GM23338 (cell line): ENCODE measurements around the gene EPSTI1. TPM values are rescaled to one million over a fixed set of nuclear protein-coding genes. Genes with fewer than 3 reads are reported as not detected.
"Not testable (repeated sequence)": the region's sequence is repeated elsewhere in the genome, so short reads cannot be mapped to it uniquely, and the experiment has no call there.

Experiments
- ATAC-seq: fragments of 200-7000 bp; cut with Tn5 transposase; 3 replicates; pipeline ENCODE4 v1.9.1; 2020
- DNase-seq: peaks from one replicate; pipeline ENCODE4 v3.0.0-alpha.2; 2015; ENCODE audit warnings: low spot score
- H2AFZ ChIP-seq: fragments of 200-600 bp; sonication (generic); 2 replicates; pipeline ENCODE4 v1.8.0; 2016; ENCODE audit warnings: antibody characterized with exemption, mild to moderate bottlenecking, moderate library complexity
- H3F3A ChIP-seq: fragments of 200-600 bp; sonication (generic); replicated peaks from 2 replicates; pipeline ENCODE4 v1.8.0; 2017; ENCODE audit warnings: antibody characterized with exemption, mixed run types, low read depth
- H3K27ac ChIP-seq: fragments of 200-600 bp; sonication (generic); 2 replicates; pipeline ENCODE4 v1.6.1; 2016; ENCODE audit warnings: low read depth
- H3K27me3 ChIP-seq: fragments of 200-600 bp; sonication (generic); 2 replicates; pipeline ENCODE4 v1.8.0; 2016; ENCODE audit warnings: mild to moderate bottlenecking, mixed run types, moderate library complexity; ENCODE audit not compliant: insufficient read depth
- H3K36me3 ChIP-seq: fragments of 200-600 bp; sonication (generic); 2 replicates; pipeline ENCODE4 v1.8.0; 2016; ENCODE audit warnings: mild to moderate bottlenecking; ENCODE audit not compliant: insufficient read depth
- H3K4me1 ChIP-seq: fragments of 200-600 bp; sonication (generic); 2 replicates; pipeline ENCODE4 v1.8.0; 2016; ENCODE audit warnings: mild to moderate bottlenecking, moderate library complexity; ENCODE audit not compliant: insufficient read depth
- H3K4me2 ChIP-seq: fragments of 200-600 bp; sonication (generic); 2 replicates; pipeline ENCODE4 v1.7.1; 2017; ENCODE audit warnings: mixed run types
- H3K4me3 ChIP-seq: fragments of 200-600 bp; sonication (generic); 2 replicates; pipeline ENCODE4 v1.6.1; 2016; ENCODE audit warnings: mixed run types
- H3K79me2 ChIP-seq: fragments of 200-600 bp; sonication (generic); replicated peaks from 2 replicates; pipeline ENCODE4 v1.8.0; 2017; ENCODE audit warnings: mild to moderate bottlenecking; ENCODE audit not compliant: insufficient read depth
- H3K9me2 ChIP-seq: fragments of 200-600 bp; sonication (generic); 2 replicates; pipeline ENCODE4 v1.8.0; 2017; ENCODE audit not compliant: insufficient read depth
- H4K20me1 ChIP-seq: fragments of 200-600 bp; sonication (generic); replicated peaks from 2 replicates; pipeline ENCODE4 v1.8.0; 2017; ENCODE audit warnings: mild to moderate bottlenecking; ENCODE audit not compliant: insufficient read depth
- H3K27ac Mint-ChIP-seq: 2 replicates; pipeline ENCODE4 v1.8.0; 2020; ENCODE audit warnings: inconsistent platforms, mild to moderate bottlenecking, moderate library complexity, mixed read lengths
- H3K27me3 Mint-ChIP-seq: 3 replicates; pipeline ENCODE4 v1.8.0; 2022; ENCODE audit warnings: low read depth, mild to moderate bottlenecking, moderate library complexity, mixed read lengths, inconsistent platforms; ENCODE audit not compliant: insufficient read depth, poor library complexity
- H3K36me3 Mint-ChIP-seq: 3 replicates; pipeline ENCODE4 v1.8.0; 2021; ENCODE audit warnings: low read depth, mild to moderate bottlenecking, inconsistent platforms, moderate library complexity, mixed read lengths
- H3K4me1 Mint-ChIP-seq: 3 replicates; pipeline ENCODE4 v1.8.0; 2020; ENCODE audit warnings: mild to moderate bottlenecking, inconsistent platforms, mixed read lengths
- H3K4me3 Mint-ChIP-seq: 3 replicates; pipeline ENCODE4 v1.8.0; 2021; ENCODE audit warnings: moderate library complexity, mild to moderate bottlenecking, inconsistent platforms, mixed read lengths
- H3K9me3 Mint-ChIP-seq: 3 replicates; pipeline ENCODE4 v1.8.0; 2020; ENCODE audit warnings: moderate library complexity, mild to moderate bottlenecking, inconsistent platforms, mixed read lengths
- EZH2 ChIP-seq: fragments of 200-600 bp; sonication (generic); IDR thresholded peaks from one replicate; pipeline ENCODE4 v1.8.0; 2017; ENCODE audit warnings: antibody characterized with exemption, mild to moderate bottlenecking, low read depth; ENCODE audit not compliant: unreplicated experiment
- EZH2phosphoT487 ChIP-seq: fragments of 200-600 bp; sonication (generic); IDR thresholded peaks from one replicate; pipeline ENCODE4 v1.8.1; 2018; ENCODE audit warnings: antibody characterized with exemption; ENCODE audit not compliant: unreplicated experiment
- JUNB ChIP-seq: IDR thresholded peaks from one replicate; pipeline ENCODE4 v1.6.1; 2016; ENCODE audit warnings: antibody characterized with exemption; ENCODE audit not compliant: unreplicated experiment
- NANOG ChIP-seq: IDR thresholded peaks from 2 replicates; pipeline ENCODE4 v1.6.1; 2016; ENCODE audit warnings: antibody characterized with exemption, borderline replicate concordance
- STAT1 ChIP-seq: IDR thresholded peaks from one replicate; pipeline ENCODE4 v1.6.1; 2016; ENCODE audit warnings: antibody characterized with exemption; ENCODE audit not compliant: unreplicated experiment
- ZNF331 ChIP-seq: fragments of 250-450 bp; sonication (Bioruptor Pico); IDR thresholded peaks from 2 replicates; pipeline ENCODE4 v1.5.0; 2020; ENCODE audit warnings: low read depth, mild to moderate bottlenecking, moderate library complexity
- polyA plus RNA-seq: library from polyadenylated mRNA; unstranded; fragments of >200 nt; fragmentation: Nextera tagmentation; extraction: Ambion mirVana; gene quantifications from 2 replicates; pipeline ENCODE4 v1.2.1, GENCODE V29; 2016
- total RNA-seq: library from RNA; depleted of rRNA; stranded (reverse); fragments of >200 nt; shearing (Covaris generic); gene quantifications from 2 replicates; pipeline ENCODE4 v1.2.3, GENCODE V29; 2014
- TF ChIP-seq, protein P1 (sequence below): IDR thresholded peaks from 2 replicates; pipeline ENCODE4 v1.6.1; 2016; ENCODE audit warnings: antibody characterized with exemption
- TF ChIP-seq, protein P2 (sequence below): IDR thresholded peaks from one replicate; pipeline ENCODE4 v1.6.1; 2018; ENCODE audit warnings: antibody characterized with exemption; ENCODE audit not compliant: unreplicated experiment
- TF ChIP-seq, protein P3 (sequence below), 2 experiments: fragments of 200-600 bp in 1 of 2; sonication (generic) in 1 of 2; conservative IDR thresholded peaks; 2 replicates each; pipeline versions ENCODE4 v1.5.1 to v1.6.1; 2016 to 2017; ENCODE audit warnings: antibody characterized with exemption in 2 of 2, low read depth in 2 of 2, mild to moderate bottlenecking in 2 of 2, moderate library complexity in 1 of 2

The EPSTI1 gene
- total and polyA plus RNA-seq, 2 experiments from 2014 or later, result 0.10 to 0.68 TPM

DNA sequence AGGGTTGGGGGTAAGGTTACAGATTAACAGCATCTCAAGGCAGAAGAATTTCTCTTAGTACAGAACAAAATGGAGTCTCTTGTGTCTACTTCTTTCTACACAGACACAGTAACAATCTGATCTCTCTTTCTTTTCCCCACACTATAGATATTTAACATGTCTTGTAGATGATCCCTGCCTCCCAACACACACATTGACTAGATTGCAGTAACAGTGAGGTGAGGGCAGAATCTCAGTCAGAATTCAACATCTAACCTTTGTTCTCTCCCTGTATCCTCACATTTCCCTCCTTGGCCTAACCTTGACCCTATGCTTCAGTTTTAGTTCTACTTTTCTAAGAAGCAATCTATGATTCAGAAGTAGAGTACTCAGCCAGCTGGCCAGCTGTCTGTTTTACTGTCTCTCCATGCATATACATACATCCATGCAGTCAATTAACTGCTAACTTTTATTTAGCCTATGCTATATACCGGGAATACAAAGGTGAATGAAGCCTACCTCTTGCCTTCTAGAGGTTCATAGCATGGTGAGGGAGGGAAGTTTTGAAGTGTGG lies 49.4 kb upstream of the EPSTI1 start (continued):
- TF ChIP-seq, protein P1, sequence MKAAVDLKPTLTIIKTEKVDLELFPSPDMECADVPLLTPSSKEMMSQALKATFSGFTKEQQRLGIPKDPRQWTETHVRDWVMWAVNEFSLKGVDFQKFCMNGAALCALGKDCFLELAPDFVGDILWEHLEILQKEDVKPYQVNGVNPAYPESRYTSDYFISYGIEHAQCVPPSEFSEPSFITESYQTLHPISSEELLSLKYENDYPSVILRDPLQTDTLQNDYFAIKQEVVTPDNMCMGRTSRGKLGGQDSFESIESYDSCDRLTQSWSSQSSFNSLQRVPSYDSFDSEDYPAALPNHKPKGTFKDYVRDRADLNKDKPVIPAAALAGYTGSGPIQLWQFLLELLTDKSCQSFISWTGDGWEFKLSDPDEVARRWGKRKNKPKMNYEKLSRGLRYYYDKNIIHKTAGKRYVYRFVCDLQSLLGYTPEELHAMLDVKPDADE, result no peak
- TF ChIP-seq EZH2, result no peak

DNA sequence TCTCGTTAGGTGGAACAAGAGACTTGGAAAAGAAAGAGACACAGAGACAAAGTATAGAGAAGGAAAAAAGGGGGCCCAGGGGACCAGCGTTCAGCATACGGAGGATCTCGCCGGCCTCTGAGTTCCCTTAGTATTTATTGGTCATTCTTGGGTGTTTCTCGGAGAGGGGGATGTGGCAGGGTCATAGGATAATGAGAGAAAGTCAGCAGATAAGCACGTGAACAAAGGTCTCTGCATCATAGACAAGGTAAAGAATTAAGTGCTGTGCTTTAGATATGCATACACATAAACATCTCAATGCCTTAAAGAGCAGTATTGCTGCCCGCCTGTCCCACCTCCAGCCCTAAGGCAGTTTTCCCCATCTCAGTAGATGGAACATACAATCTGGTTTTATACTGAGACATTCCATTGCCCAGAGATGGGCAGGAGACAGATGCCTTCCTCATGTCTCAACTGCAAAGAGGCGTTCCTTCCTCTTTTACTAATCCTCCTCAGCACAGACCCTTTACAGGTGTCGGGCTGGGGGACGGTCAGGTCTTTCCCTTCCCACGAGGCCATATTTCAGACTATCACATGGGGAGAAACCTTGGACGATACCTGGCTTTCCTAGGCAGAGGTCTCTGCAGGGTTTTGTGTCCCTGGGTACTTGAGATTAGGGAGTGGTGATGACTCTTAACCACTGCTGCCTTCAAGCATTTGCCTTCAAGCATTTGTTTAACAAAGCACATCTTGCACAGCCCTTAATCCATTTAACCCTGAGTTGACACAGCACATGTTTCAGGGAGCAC lies 48.7 kb upstream of the EPSTI1 start:
- not testable (repeated sequence) for H3K36me3 ChIP-seq, H3F3A ChIP-seq, H3K9me3 Mint-ChIP-seq, H3K4me3 ChIP-seq, H3K4me3 Mint-ChIP-seq, H3K27me3 ChIP-seq, H4K20me1 ChIP-seq, H2AFZ ChIP-seq, H3K27ac Mint-ChIP-seq, H3K9me2 ChIP-seq, H3K79me2 ChIP-seq, H3K27me3 Mint-ChIP-seq, H3K27ac ChIP-seq
- peaks cover 14% of the 10 kb centered on the region; the same call in 2 of the 3 replicates for H3K36me3 Mint-ChIP-seq
- Histone ChIP-seq H3K4me2 (0 out of 2 replicates have a peak overlapping the region, but pooled peaks have one; percentile 45), H3K4me1 (peaks cover 12% of the 10 kb centered on the region)
- peak; percentile 23 for DNase-seq
- peak; percentile 59 for ATAC-seq
- peaks cover 24% of the 10 kb centered on the region for H3K4me1 Mint-ChIP-seq

DNA sequence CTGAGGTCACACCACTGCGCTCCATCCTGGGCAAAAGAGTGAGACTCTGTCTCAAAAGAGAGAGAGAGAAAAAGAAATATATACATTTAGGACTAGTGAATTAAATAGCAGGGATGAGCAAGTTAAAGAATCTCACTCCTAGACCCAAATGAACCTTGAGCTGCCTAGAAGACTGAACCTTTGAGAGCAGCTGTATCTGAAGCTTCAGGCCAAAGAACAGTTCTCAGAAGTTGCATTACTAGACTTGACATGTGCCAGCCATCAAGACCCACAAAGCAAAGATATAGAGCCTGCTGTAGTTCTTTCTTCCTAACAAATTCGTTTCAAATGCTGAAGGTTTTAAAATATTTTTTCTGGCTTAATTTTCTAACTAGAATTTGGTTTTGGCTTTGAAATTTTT lies 47.9 kb upstream of the EPSTI1 start:
- no peak overlapping the region for H3K4me3 Mint-ChIP-seq
- no peaks in the 10 kb centered on the region for H3K9me3 Mint-ChIP-seq
- H3K36me3 Mint-ChIP-seq, result peaks cover 14% of the 10 kb centered on the region; the same call in 2 of the 3 replicates
- ATAC-seq, result no peak
- H3K27ac Mint-ChIP-seq, result no peak overlapping the region
- H3K4me1 ChIP-seq, result peaks cover 12% of the 10 kb centered on the region
- no peaks in the 10 kb centered on the region for H3K9me2 ChIP-seq
- H4K20me1 ChIP-seq, result no peaks in the 10 kb centered on the region
- no peak for DNase-seq
- H3K27me3 Mint-ChIP-seq, result no peaks in the 10 kb centered on the region
- peaks cover 24% of the 10 kb centered on the region for H3K4me1 Mint-ChIP-seq
- no peak overlapping the region for H2AFZ ChIP-seq
- H3K4me3 ChIP-seq, result no peak overlapping the region
- H3K27me3 ChIP-seq, result no peaks in the 10 kb centered on the region
- H3K27ac ChIP-seq, result no peak overlapping the region
- no peaks in the 10 kb centered on the region for H3K36me3 ChIP-seq
- H3K4me2 ChIP-seq, result 0 out of 2 replicates have a peak overlapping the region, but pooled peaks have one; percentile 45
- H3F3A ChIP-seq, result no peaks in the 10 kb centered on the region
- peaks cover 11% of the 10 kb centered on the region for H3K79me2 ChIP-seq
- TF ChIP-seq EZH2 (no peak), JUNB (no peak), ZNF331 (no peak), NANOG (no peak), STAT1 (no peak), EZH2phosphoT487 (no peak)
- TF ChIP-seq, protein P2, sequence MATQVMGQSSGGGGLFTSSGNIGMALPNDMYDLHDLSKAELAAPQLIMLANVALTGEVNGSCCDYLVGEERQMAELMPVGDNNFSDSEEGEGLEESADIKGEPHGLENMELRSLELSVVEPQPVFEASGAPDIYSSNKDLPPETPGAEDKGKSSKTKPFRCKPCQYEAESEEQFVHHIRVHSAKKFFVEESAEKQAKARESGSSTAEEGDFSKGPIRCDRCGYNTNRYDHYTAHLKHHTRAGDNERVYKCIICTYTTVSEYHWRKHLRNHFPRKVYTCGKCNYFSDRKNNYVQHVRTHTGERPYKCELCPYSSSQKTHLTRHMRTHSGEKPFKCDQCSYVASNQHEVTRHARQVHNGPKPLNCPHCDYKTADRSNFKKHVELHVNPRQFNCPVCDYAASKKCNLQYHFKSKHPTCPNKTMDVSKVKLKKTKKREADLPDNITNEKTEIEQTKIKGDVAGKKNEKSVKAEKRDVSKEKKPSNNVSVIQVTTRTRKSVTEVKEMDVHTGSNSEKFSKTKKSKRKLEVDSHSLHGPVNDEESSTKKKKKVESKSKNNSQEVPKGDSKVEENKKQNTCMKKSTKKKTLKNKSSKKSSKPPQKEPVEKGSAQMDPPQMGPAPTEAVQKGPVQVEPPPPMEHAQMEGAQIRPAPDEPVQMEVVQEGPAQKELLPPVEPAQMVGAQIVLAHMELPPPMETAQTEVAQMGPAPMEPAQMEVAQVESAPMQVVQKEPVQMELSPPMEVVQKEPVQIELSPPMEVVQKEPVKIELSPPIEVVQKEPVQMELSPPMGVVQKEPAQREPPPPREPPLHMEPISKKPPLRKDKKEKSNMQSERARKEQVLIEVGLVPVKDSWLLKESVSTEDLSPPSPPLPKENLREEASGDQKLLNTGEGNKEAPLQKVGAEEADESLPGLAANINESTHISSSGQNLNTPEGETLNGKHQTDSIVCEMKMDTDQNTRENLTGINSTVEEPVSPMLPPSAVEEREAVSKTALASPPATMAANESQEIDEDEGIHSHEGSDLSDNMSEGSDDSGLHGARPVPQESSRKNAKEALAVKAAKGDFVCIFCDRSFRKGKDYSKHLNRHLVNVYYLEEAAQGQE, result no peak
- TF ChIP-seq, protein P3, sequence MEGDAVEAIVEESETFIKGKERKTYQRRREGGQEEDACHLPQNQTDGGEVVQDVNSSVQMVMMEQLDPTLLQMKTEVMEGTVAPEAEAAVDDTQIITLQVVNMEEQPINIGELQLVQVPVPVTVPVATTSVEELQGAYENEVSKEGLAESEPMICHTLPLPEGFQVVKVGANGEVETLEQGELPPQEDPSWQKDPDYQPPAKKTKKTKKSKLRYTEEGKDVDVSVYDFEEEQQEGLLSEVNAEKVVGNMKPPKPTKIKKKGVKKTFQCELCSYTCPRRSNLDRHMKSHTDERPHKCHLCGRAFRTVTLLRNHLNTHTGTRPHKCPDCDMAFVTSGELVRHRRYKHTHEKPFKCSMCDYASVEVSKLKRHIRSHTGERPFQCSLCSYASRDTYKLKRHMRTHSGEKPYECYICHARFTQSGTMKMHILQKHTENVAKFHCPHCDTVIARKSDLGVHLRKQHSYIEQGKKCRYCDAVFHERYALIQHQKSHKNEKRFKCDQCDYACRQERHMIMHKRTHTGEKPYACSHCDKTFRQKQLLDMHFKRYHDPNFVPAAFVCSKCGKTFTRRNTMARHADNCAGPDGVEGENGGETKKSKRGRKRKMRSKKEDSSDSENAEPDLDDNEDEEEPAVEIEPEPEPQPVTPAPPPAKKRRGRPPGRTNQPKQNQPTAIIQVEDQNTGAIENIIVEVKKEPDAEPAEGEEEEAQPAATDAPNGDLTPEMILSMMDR (conservative IDR thresholded peaks at IDR 0.05; ENCODE audit: low read depth in 2 of 2), result no peak
